SK-N-SH (cell line): ENCODE measurements around the gene SFRP5. TPM values are rescaled to one million over a fixed set of nuclear protein-coding genes. Genes with fewer than 3 reads are reported as not detected.

Experiments
- CTCF ChIA-PET: fragments of 300-600, 350-600 bp; formaldehyde crosslinking; extraction: SDS; loops from one replicate; lab custom pipeline; 2021; lab: Yijun Ruan, JAX
- POLR2A ChIA-PET: fragments of 350-600 bp; sonication (Branson Sonifier 250); formaldehyde crosslinking; extraction: SDS; loops from one replicate; lab custom pipeline; 2020; ENCODE audit warnings: antibody characterized with exemption, inconsistent platforms; lab: Yijun Ruan, JAX
- DNase-seq: peaks from one replicate; pipeline ENCODE4 v3.0.0; 2012
- H2AFZ ChIP-seq: fragments of 200-600 bp; sonication (generic); 2 replicates; pipeline ENCODE4 v1.8.1; 2016; ENCODE audit warnings: antibody characterized with exemption, mild to moderate bottlenecking, low read depth
- H3F3A ChIP-seq: fragments of 200-600 bp; sonication (generic); replicated peaks from 2 replicates; pipeline ENCODE3; 2016; ENCODE audit warnings: antibody characterized with exemption, mild to moderate bottlenecking; ENCODE audit not compliant: insufficient read depth
- H3K27ac ChIP-seq, 2 experiments: fragments of 200-500 bp in 1 of 2; fragments of 200-600 bp in 1 of 2; sonication (Bioruptor generic) in 1 of 2; sonication (generic), shearing (Covaris generic) in 1 of 2; 2 replicates each; pipeline versions ENCODE4 v1.5.1 to v1.6.1; 2014 to 2016; ENCODE audit warnings: low read depth in 2 of 2, inconsistent platforms in 1 of 2, low read length in 1 of 2, mild to moderate bottlenecking in 1 of 2, mixed read lengths in 1 of 2
- H3K27me3 ChIP-seq: fragments of 200-600 bp; sonication (generic), shearing (Covaris generic); 2 replicates; pipeline ENCODE4 v1.6.1; 2016; ENCODE audit warnings: mixed run types; ENCODE audit not compliant: insufficient read depth
- H3K36me3 ChIP-seq, 2 experiments: fragments of 200-500 bp in 1 of 2; fragments of 200-600 bp in 1 of 2; sonication (Bioruptor generic) in 1 of 2; sonication (generic) in 1 of 2; replicated peaks in 1 of 2; 2 replicates each; pipeline versions ENCODE3 to v1.5.1; 2014 to 2016; ENCODE audit warnings: low read length in 1 of 2, mild to moderate bottlenecking in 1 of 2; ENCODE audit not compliant: insufficient read depth in 2 of 2, control insufficient read depth in 1 of 2
- H3K4me1 ChIP-seq, 2 experiments: fragments of 200-500 bp in 1 of 2; fragments of 200-600 bp in 1 of 2; sonication (Bioruptor generic) in 1 of 2; sonication (generic), shearing (Covaris generic) in 1 of 2; 2 replicates each; pipeline versions ENCODE4 v1.5.1 to v1.6.1; 2014 to 2016; ENCODE audit warnings: low read depth in 1 of 2, low read length in 1 of 2, mixed run types in 1 of 2; ENCODE audit not compliant: insufficient read depth in 2 of 2, control insufficient read depth in 1 of 2
- H3K4me2 ChIP-seq: fragments of 200-600 bp; sonication (generic), shearing (Covaris generic); 2 replicates; pipeline ENCODE4 v1.6.1; 2017; ENCODE audit warnings: mixed run types
- H3K4me3 ChIP-seq, 2 experiments: fragments of 200-500 bp in 1 of 2; fragments of 200-600 bp in 1 of 2; sonication (Bioruptor generic) in 1 of 2; sonication (generic), shearing (Covaris generic) in 1 of 2; 2 replicates each; pipeline versions ENCODE4 v1.5.1 to v1.8.1; 2014 to 2016; ENCODE audit warnings: low read depth in 2 of 2, inconsistent platforms in 1 of 2, low read length in 1 of 2, mild to moderate bottlenecking in 1 of 2, mixed read lengths in 1 of 2, moderate library complexity in 1 of 2
- H3K79me2 ChIP-seq: fragments of 200-600 bp; sonication (generic); 2 replicates; pipeline ENCODE4 v1.8.1; 2017; ENCODE audit warnings: mild to moderate bottlenecking; ENCODE audit not compliant: insufficient read depth
- H3K9ac ChIP-seq: fragments of 200-600 bp; sonication (generic); 2 replicates; pipeline ENCODE4 v1.6.1; 2017; ENCODE audit warnings: mixed run types
- H3K9me2 ChIP-seq: fragments of 200-600 bp; sonication (generic); 2 replicates; pipeline ENCODE4 v1.6.1; 2017; ENCODE audit warnings: mixed run types
- H3K9me3 ChIP-seq: fragments of 200-600 bp; sonication (generic); 2 replicates; pipeline ENCODE4 v1.6.1; 2017; ENCODE audit warnings: mixed run types, mild to moderate bottlenecking, moderate library complexity
- H4K20me1 ChIP-seq: fragments of 200-600 bp; sonication (generic); 2 replicates; pipeline ENCODE4 v1.6.1; 2017; ENCODE audit warnings: mild to moderate bottlenecking, mixed run types; ENCODE audit not compliant: insufficient read depth
- FOSL2 ChIP-seq: IDR thresholded peaks from 2 replicates; pipeline ENCODE4 v1.4.0; 2012; ENCODE audit warnings: low read depth, mild to moderate bottlenecking, moderate library complexity, borderline replicate concordance
- FOXM1 ChIP-seq: IDR thresholded peaks from 2 replicates; pipeline ENCODE4 v1.4.0; 2012; ENCODE audit warnings: low read depth, mild to moderate bottlenecking
- GABPA ChIP-seq: IDR thresholded peaks from 2 replicates; pipeline ENCODE4 v1.4.0; 2012; ENCODE audit warnings: low read depth, mild to moderate bottlenecking
- IRF3 ChIP-seq: fragments of 150-350 bp; IDR thresholded peaks from 2 replicates; pipeline ENCODE4 v1.6.1; 2016; ENCODE audit warnings: mild to moderate bottlenecking, low read depth, low read length
- MAX ChIP-seq: IDR thresholded peaks from 2 replicates; pipeline ENCODE4 v1.4.0; 2012; ENCODE audit warnings: low read depth
- NRF1 ChIP-seq: IDR thresholded peaks from 2 replicates; pipeline ENCODE4 v1.6.1; 2012; ENCODE audit warnings: low read depth, mild to moderate bottlenecking, low read length
- RCOR1 ChIP-seq: fragments of 150-350 bp; IDR thresholded peaks from 2 replicates; pipeline ENCODE4 v1.6.1; 2017; ENCODE audit warnings: antibody characterized with exemption, low read length
- REST ChIP-seq: IDR thresholded peaks from 2 replicates; pipeline ENCODE4 v1.6.1; 2012; ENCODE audit warnings: mild to moderate bottlenecking, low read depth, low read length, moderate library complexity
- SIN3A ChIP-seq: IDR thresholded peaks from 2 replicates; pipeline ENCODE4 v1.6.1; 2012; ENCODE audit warnings: low read depth, mild to moderate bottlenecking, low read length, moderate library complexity, borderline replicate concordance
- USF2 ChIP-seq: fragments of 150-350 bp; IDR thresholded peaks from 2 replicates; pipeline ENCODE4 v1.6.1; 2017; ENCODE audit warnings: antibody characterized with exemption, low read length, low read depth, borderline replicate concordance
- ZBTB33 ChIP-seq: IDR thresholded peaks from 2 replicates; pipeline ENCODE4 v1.4.0; 2012; ENCODE audit warnings: low read depth, borderline replicate concordance
- WGBS: methylation state at CpG from one replicate; pipeline ENCODE4 v1.1.6; 2017; ENCODE audit warnings: low lambda C conversion rate; 5-methylcytosine and 5-hydroxymethylcytosine counted together
- polyA plus RNA-seq, 3 experiments: library from polyadenylated mRNA; depleted of rRNA; stranded (reverse); fragments of >200 nt; gene quantifications; 2 replicates each; pipeline ENCODE4 v1.2.3, GENCODE V29; 2012

SFRP5 gene
- polyA plus RNA-seq, 1 of the 3 experiments (the other 2 are of a cell fraction): not detected

GRCh38 chr10:97740613-97741012 lies 31.2 kb downstream of the SFRP5 start:
- H3K79me2 ChIP-seq: peaks cover 53% of the 10 kb centered on the region
- no peaks in the 10 kb centered on the region for H3F3A ChIP-seq
- H2AFZ ChIP-seq: no peak overlapping the region
- POLR2A ChIA-PET: no interaction called here
- H3K36me3 ChIP-seq: peaks cover 35 to 43% of the 10 kb centered on the region in 2 experiments
- no peak overlapping the region for H3K9ac ChIP-seq
- H3K27me3 ChIP-seq: no peaks in the 10 kb centered on the region
- no peaks in the 10 kb centered on the region for H3K9me2 ChIP-seq
- TF ChIP-seq FOSL2 (no peak), MAX (no peak), FOXM1 (no peak), ZBTB33 (no peak), IRF3 (no peak), REST (no peak), GABPA (no peak), USF2 (no peak), RCOR1 (no peak), SIN3A (no peak), NRF1 (no peak)
- TF ChIP-seq, all 33 proteins: peak for 0
- 90% methylated on average over 2 of the region's 2 CpGs for WGBS
- H3K4me2 ChIP-seq: no peak overlapping the region
- peaks cover 28% of the 10 kb centered on the region for H4K20me1 ChIP-seq
- no peak overlapping the region for H3K4me3 ChIP-seq
- CTCF ChIA-PET: interaction anchor here (1.0 to 1.2 kb wide), 3 partner anchors 26 to 92 kb away, joined by 3 to 4 read pairs (median 3); no protein-coding TSS in a partner anchor
- H3K9me3 ChIP-seq: no peaks in the 10 kb centered on the region
- H3K27ac ChIP-seq: no peak overlapping the region
- DNase-seq: no peak
- peaks cover 0 to 36% of the 10 kb centered on the region in 2 experiments; a peak in 2 of 4 replicates for H3K4me1 ChIP-seq
